Measurements from ENCODE around the gene FNDC1.

- TF ChIP-seq CTCF (IDR thresholded peaks at IDR 0.05) (no peak), POLR2A (IDR thresholded peaks at IDR 0.05) (no peak)
Observed at GRCh38 chr6:159301277-159301676, 132.1 kb downstream of the FNDC1 start.

Data from heart left ventricle (tissue), 13 donors.